Measurements from ENCODE around the gene CTNND2.

The CTNND2 gene

DNA sequence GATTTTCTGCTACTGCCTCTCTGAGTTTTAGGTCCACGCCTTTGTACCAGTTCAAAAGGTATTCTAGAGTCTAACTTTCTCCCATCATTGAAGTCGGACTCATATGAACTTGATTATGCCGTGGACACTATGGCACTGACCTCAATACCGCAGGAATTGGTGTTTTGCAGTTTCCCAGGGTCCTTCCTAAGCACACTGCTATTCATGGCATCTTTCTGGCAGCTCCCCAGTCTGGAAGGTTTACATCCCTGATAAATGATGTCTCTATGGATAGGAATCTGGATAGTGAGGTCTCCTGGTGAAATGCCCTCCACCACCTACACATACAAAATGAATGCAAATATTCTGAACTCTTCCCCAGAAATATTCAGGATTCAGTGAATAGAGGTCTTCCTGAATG, 422.2 kb downstream of the CTNND2 start:
- Histone ChIP-seq H2BK12ac (ENCODE audit: low read length) (no peak overlapping the region), H3K27ac (ENCODE audit: low read depth, low read length) (no peak overlapping the region), H2AK5ac (ENCODE audit: low read length) (no peak overlapping the region), H3K4me1 (ENCODE audit: control insufficient read depth in 1 of 2, insufficient read depth in 2 of 2, low read length in 2 of 2) (no peaks in the 10 kb centered on the region), H3K79me2 (ENCODE audit: control insufficient read depth, insufficient read depth, low read length, poor library complexity) (no peaks in the 10 kb centered on the region), H3K4me2 (ENCODE audit: low read length) (no peak overlapping the region), H3K23ac (ENCODE audit: low read length) (no peak overlapping the region), H2BK5ac (ENCODE audit: low read depth, low read length, poor library complexity) (no peak overlapping the region), H3K36me3 (ENCODE audit: control insufficient read depth in 1 of 2, insufficient read depth in 2 of 2, low read length in 2 of 2) (no peaks in the 10 kb centered on the region), H2BK120ac (ENCODE audit: insufficient read depth, low read length, poor library complexity) (no peak overlapping the region), H3K27me3 (ENCODE audit: insufficient read depth, low read length) (no peaks in the 10 kb centered on the region), H3K9me3 (ENCODE audit: insufficient read depth, low read depth, low read length) (no peaks in the 10 kb centered on the region), H4K12ac (ENCODE audit: low read depth, low read length) (no peak overlapping the region), H3K18ac (ENCODE audit: low read length) (no peak overlapping the region), H3K14ac (ENCODE audit: low read length) (no peak overlapping the region), H4K8ac (ENCODE audit: low read depth, low read length) (no peak overlapping the region), H3K4me3 (ENCODE audit: low read depth, low read length) (no peak overlapping the region), H3K9ac (ENCODE audit: low read length) (no peak overlapping the region), H2AFZ (ENCODE audit: insufficient read depth, low read length, poor library complexity) (no peak overlapping the region), H3K79me1 (ENCODE audit: low read length) (no peaks in the 10 kb centered on the region), H4K91ac (ENCODE audit: low read depth, low read length) (no peak overlapping the region), H3K4ac (ENCODE audit: low read depth, low read length) (no peak overlapping the region)
- DNase-seq = peak; percentile 30 to 70
- WGBS (ENCODE audit: extremely low coverage, insufficient coverage, insufficient read length) = no CpG with 5 or more reads among the region's 4 CpGs

DNA sequence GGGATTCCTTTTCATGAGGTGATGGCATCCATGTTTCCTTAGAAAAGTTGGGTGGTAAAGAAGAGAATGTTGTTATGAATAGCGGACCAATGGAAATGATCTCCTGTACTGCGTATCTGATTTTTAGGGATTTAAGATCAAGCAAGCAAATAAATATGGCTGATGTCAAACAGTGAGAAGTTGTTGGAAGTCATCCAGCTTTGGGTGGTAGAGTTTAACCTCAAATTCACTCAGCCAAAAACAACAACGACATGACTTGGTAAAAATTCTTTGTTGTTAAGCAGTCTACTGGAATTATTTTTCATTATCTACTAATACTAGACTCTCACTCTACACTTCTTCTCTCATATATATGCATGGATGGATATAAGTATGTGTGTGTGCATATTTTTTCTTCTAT, 426.5 kb downstream of the CTNND2 start:
- WGBS (ENCODE audit: extremely low coverage, insufficient coverage, insufficient read length) = no CpG with 5 or more reads among the region's 3 CpGs
- Histone ChIP-seq H4K12ac (ENCODE audit: low read depth, low read length) (no peak overlapping the region), H2BK120ac (ENCODE audit: insufficient read depth, low read length, poor library complexity) (no peak overlapping the region), H3K4me3 (ENCODE audit: low read depth, low read length) (no peak overlapping the region), H3K14ac (ENCODE audit: low read length) (no peak overlapping the region), H3K79me2 (ENCODE audit: control insufficient read depth, insufficient read depth, low read length, poor library complexity) (no peaks in the 10 kb centered on the region), H3K4ac (ENCODE audit: low read depth, low read length) (no peak overlapping the region), H2AK5ac (ENCODE audit: low read length) (no peak overlapping the region), H4K91ac (ENCODE audit: low read depth, low read length) (no peak overlapping the region), H3K36me3 (ENCODE audit: control insufficient read depth in 1 of 2, insufficient read depth in 2 of 2, low read length in 2 of 2) (no peaks in the 10 kb centered on the region), H2AFZ (ENCODE audit: insufficient read depth, low read length, poor library complexity) (no peak overlapping the region), H3K27me3 (ENCODE audit: insufficient read depth, low read length) (no peaks in the 10 kb centered on the region), H3K27ac (ENCODE audit: low read depth, low read length) (no peak overlapping the region), H3K23ac (ENCODE audit: low read length) (no peak overlapping the region), H4K8ac (ENCODE audit: low read depth, low read length) (no peak overlapping the region), H2BK12ac (ENCODE audit: low read length) (no peak overlapping the region), H3K9me3 (ENCODE audit: insufficient read depth, low read depth, low read length) (no peaks in the 10 kb centered on the region), H3K4me1 (ENCODE audit: control insufficient read depth in 1 of 2, insufficient read depth in 2 of 2, low read length in 2 of 2) (no peaks in the 10 kb centered on the region), H3K4me2 (ENCODE audit: low read length) (no peak overlapping the region), H3K18ac (ENCODE audit: low read length) (no peak overlapping the region), H3K9ac (ENCODE audit: low read length) (no peak overlapping the region), H2BK5ac (ENCODE audit: low read depth, low read length, poor library complexity) (no peak overlapping the region), H3K79me1 (ENCODE audit: low read length) (no peaks in the 10 kb centered on the region)
- DNase-seq = no peak

DNA sequence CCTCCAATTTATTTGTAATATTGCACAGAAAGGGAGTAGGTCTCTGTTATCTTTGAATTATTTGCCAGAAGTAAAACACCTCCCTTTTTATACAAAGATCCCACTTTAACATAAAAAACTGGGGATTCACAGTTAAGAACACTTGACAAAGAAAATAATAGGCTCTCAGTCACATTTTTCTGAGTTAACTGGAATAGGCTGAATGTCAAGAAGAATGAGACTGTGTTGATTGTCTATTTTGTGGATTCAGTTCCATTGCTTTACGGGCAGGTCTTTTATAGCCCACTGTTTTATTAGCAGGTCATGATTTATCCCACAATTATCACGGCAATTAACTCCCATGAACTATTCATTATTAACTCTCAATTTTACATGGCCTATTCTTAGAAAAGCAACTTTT, 427.4 kb downstream of the CTNND2 start:
- H3K79me1 ChIP-seq (ENCODE audit: low read length) = no peaks in the 10 kb centered on the region
- H2AFZ ChIP-seq (ENCODE audit: insufficient read depth, low read length, poor library complexity) = no peak overlapping the region
- no peaks in the 10 kb centered on the region for H3K9me3 ChIP-seq (ENCODE audit: insufficient read depth, low read depth, low read length)
- H3K27me3 ChIP-seq (ENCODE audit: insufficient read depth, low read length) = no peaks in the 10 kb centered on the region
- no peak overlapping the region for H2BK120ac ChIP-seq (ENCODE audit: insufficient read depth, low read length, poor library complexity)
- no peak overlapping the region for H3K18ac ChIP-seq (ENCODE audit: low read length)
- no peak for DNase-seq
- H3K14ac ChIP-seq (ENCODE audit: low read length) = no peak overlapping the region
- no peak overlapping the region for H3K23ac ChIP-seq (ENCODE audit: low read length)
- H4K91ac ChIP-seq (ENCODE audit: low read depth, low read length) = no peak overlapping the region
- no peaks in the 10 kb centered on the region for H3K79me2 ChIP-seq (ENCODE audit: control insufficient read depth, insufficient read depth, low read length, poor library complexity)
- no peak overlapping the region for H2AK5ac ChIP-seq (ENCODE audit: low read length)
- no peak overlapping the region for H4K12ac ChIP-seq (ENCODE audit: low read depth, low read length)
- no peak overlapping the region for H3K27ac ChIP-seq (ENCODE audit: low read depth, low read length)
- no CpG with 5 or more reads among the region's 2 CpGs for WGBS (ENCODE audit: extremely low coverage, insufficient coverage, insufficient read length)
- no peak overlapping the region for H3K4ac ChIP-seq (ENCODE audit: low read depth, low read length)
- H4K8ac ChIP-seq (ENCODE audit: low read depth, low read length) = no peak overlapping the region
- H3K4me3 ChIP-seq (ENCODE audit: low read depth, low read length) = no peak overlapping the region
- no peak overlapping the region for H2BK5ac ChIP-seq (ENCODE audit: low read depth, low read length, poor library complexity)
- no peak overlapping the region for H3K9ac ChIP-seq (ENCODE audit: low read length)
- no peak overlapping the region for H3K4me2 ChIP-seq (ENCODE audit: low read length)
- no peak overlapping the region for H2BK12ac ChIP-seq (ENCODE audit: low read length)
- no peaks in the 10 kb centered on the region for H3K36me3 ChIP-seq (ENCODE audit: control insufficient read depth in 1 of 2, insufficient read depth in 2 of 2, low read length in 2 of 2)
- no peaks in the 10 kb centered on the region for H3K4me1 ChIP-seq (ENCODE audit: control insufficient read depth in 1 of 2, insufficient read depth in 2 of 2, low read length in 2 of 2)

GRCh38 chr5:11468334-11469039, 435.8 kb downstream of the CTNND2 start:
- H3K14ac ChIP-seq (ENCODE audit: low read length) = no peak overlapping the region
- H3K36me3 ChIP-seq (ENCODE audit: control insufficient read depth in 1 of 2, insufficient read depth in 2 of 2, low read length in 2 of 2) = no peaks in the 10 kb centered on the region
- no peak overlapping the region for H2AFZ ChIP-seq (ENCODE audit: insufficient read depth, low read length, poor library complexity)
- H3K4ac ChIP-seq (ENCODE audit: low read depth, low read length) = no peak overlapping the region
- no peaks in the 10 kb centered on the region for H3K9me3 ChIP-seq (ENCODE audit: insufficient read depth, low read depth, low read length)
- no peak overlapping the region for H2BK5ac ChIP-seq (ENCODE audit: low read depth, low read length, poor library complexity)
- H3K4me1 ChIP-seq (ENCODE audit: control insufficient read depth in 1 of 2, insufficient read depth in 2 of 2, low read length in 2 of 2) = no peaks in the 10 kb centered on the region
- H3K4me2 ChIP-seq (ENCODE audit: low read length) = no peak overlapping the region
- DNase-seq = peak in 1 of 2 donors; percentile 49
- H4K12ac ChIP-seq (ENCODE audit: low read depth, low read length) = no peak overlapping the region
- H3K9ac ChIP-seq (ENCODE audit: low read length) = no peak overlapping the region
- H3K27ac ChIP-seq (ENCODE audit: low read depth, low read length) = no peak overlapping the region
- no peak overlapping the region for H4K91ac ChIP-seq (ENCODE audit: low read depth, low read length)
- H3K27me3 ChIP-seq (ENCODE audit: insufficient read depth, low read length) = no peaks in the 10 kb centered on the region
- H3K79me2 ChIP-seq (ENCODE audit: control insufficient read depth, insufficient read depth, low read length, poor library complexity) = no peaks in the 10 kb centered on the region
- no peak overlapping the region for H2BK120ac ChIP-seq (ENCODE audit: insufficient read depth, low read length, poor library complexity)
- no CpG with 5 or more reads among the region's 6 CpGs for WGBS (ENCODE audit: extremely low coverage, insufficient coverage, insufficient read length)
- no peak overlapping the region for H2BK12ac ChIP-seq (ENCODE audit: low read length)
- no peak overlapping the region for H3K18ac ChIP-seq (ENCODE audit: low read length)
- H2AK5ac ChIP-seq (ENCODE audit: low read length) = no peak overlapping the region
- no peak overlapping the region for H4K8ac ChIP-seq (ENCODE audit: low read depth, low read length)
- H3K4me3 ChIP-seq (ENCODE audit: low read depth, low read length) = no peak overlapping the region
- no peaks in the 10 kb centered on the region for H3K79me1 ChIP-seq (ENCODE audit: low read length)
- H3K23ac ChIP-seq (ENCODE audit: low read length) = no peak overlapping the region
